H9 (cell line): ENCODE measurements around the gene SLC9A6. TPM values are rescaled to one million over a fixed set of nuclear protein-coding genes. Genes with fewer than 3 reads are reported as not detected.

ENCODE experiments used
- DNase-seq: peaks from one replicate; pipeline ENCODE4 v3.0.0-alpha.2; 2017
- H2AFZ ChIP-seq: one replicate; pipeline ENCODE4 v1.6.1; 2013; ENCODE audit warnings: mild to moderate bottlenecking, low read length, control low read depth, moderate library complexity
- H2AK5ac ChIP-seq: 2 replicates; pipeline ENCODE4 v1.6.1; 2013; ENCODE audit warnings: low read length, control low read depth, mixed read lengths; ENCODE audit not compliant: insufficient read length
- H2BK120ac ChIP-seq: one replicate; pipeline ENCODE4 v1.6.1; 2013; ENCODE audit warnings: low read depth, mild to moderate bottlenecking, low read length, control low read depth, inconsistent platforms; ENCODE audit not compliant: poor library complexity, severe bottlenecking
- H2BK12ac ChIP-seq: 2 replicates; pipeline ENCODE4 v1.6.1; 2013; ENCODE audit warnings: low read length, control low read depth, mixed read lengths, low read depth; ENCODE audit not compliant: insufficient read length
- H2BK15ac ChIP-seq: 2 replicates; pipeline ENCODE4 v1.6.1; 2013; ENCODE audit warnings: low read depth, low read length, control low read depth
- H2BK20ac ChIP-seq: one replicate; pipeline ENCODE4 v1.6.1; 2013; ENCODE audit warnings: low read depth, mild to moderate bottlenecking, low read length, control low read depth, inconsistent platforms; ENCODE audit not compliant: poor library complexity, severe bottlenecking
- H2BK5ac ChIP-seq: 2 replicates; pipeline ENCODE4 v1.6.1; 2013; ENCODE audit warnings: low read length, control low read depth, mixed read lengths; ENCODE audit not compliant: insufficient read length
- H3K14ac ChIP-seq: 2 replicates; pipeline ENCODE4 v1.6.1; 2013; ENCODE audit warnings: low read length, control low read depth; ENCODE audit not compliant: insufficient read depth
- H3K18ac ChIP-seq: 2 replicates; pipeline ENCODE4 v1.6.1; 2013; ENCODE audit warnings: low read depth, mild to moderate bottlenecking, mixed read lengths, low read length, control low read depth; ENCODE audit not compliant: insufficient read length
- H3K23ac ChIP-seq: 2 replicates; pipeline ENCODE4 v1.6.1; 2013; ENCODE audit warnings: low read length, control low read depth, mixed read lengths, low read depth; ENCODE audit not compliant: insufficient read length
- H3K23me2 ChIP-seq: 2 replicates; pipeline ENCODE4 v1.6.1; 2013; ENCODE audit warnings: low read depth, mild to moderate bottlenecking, mixed read lengths, low read length, control low read depth; ENCODE audit not compliant: insufficient read length, poor library complexity, severe bottlenecking
- H3K27ac ChIP-seq: 2 replicates; pipeline ENCODE4 v1.5.1; 2013; ENCODE audit warnings: low read length, control low read depth, mixed read lengths, low read depth; ENCODE audit not compliant: insufficient read length
- H3K27me3 ChIP-seq: 2 replicates; pipeline ENCODE4 v1.6.1; 2013; ENCODE audit warnings: low read length, control low read depth, inconsistent platforms; ENCODE audit not compliant: insufficient read depth
- H3K4ac ChIP-seq: 2 replicates; pipeline ENCODE4 v1.6.1; 2013; ENCODE audit warnings: low read depth, mild to moderate bottlenecking, control low read depth, inconsistent platforms, low read length, moderate library complexity
- H3K4me1 ChIP-seq: 2 replicates; pipeline ENCODE4 v1.6.1; 2013; ENCODE audit warnings: low read length, control low read depth, inconsistent platforms; ENCODE audit not compliant: insufficient read depth
- H3K4me2 ChIP-seq: 2 replicates; pipeline ENCODE4 v1.6.1; 2013; ENCODE audit warnings: low read length, control low read depth, mixed read lengths; ENCODE audit not compliant: insufficient read length, insufficient read depth
- H3K56ac ChIP-seq: 2 replicates; pipeline ENCODE4 v1.6.1; 2013; ENCODE audit warnings: low read depth, mild to moderate bottlenecking, mixed read lengths, low read length, control low read depth; ENCODE audit not compliant: insufficient read length
- H3K79me1 ChIP-seq: 2 replicates; pipeline ENCODE4 v1.6.1; 2013; ENCODE audit warnings: low read depth, mild to moderate bottlenecking, moderate library complexity, low read length, control low read depth, inconsistent platforms; ENCODE audit not compliant: insufficient read depth, poor library complexity, severe bottlenecking
- H3K79me2 ChIP-seq: 2 replicates; pipeline ENCODE4 v1.6.1; 2013; ENCODE audit warnings: low read length, control low read depth, inconsistent platforms; ENCODE audit not compliant: insufficient read depth
- H3K9ac ChIP-seq: 2 replicates; pipeline ENCODE4 v1.6.1; 2013; ENCODE audit warnings: low read length, control low read depth, mixed read lengths; ENCODE audit not compliant: insufficient read length; ENCODE audit errors: extremely low read depth
- H3K9me3 ChIP-seq: one replicate; pipeline ENCODE4 v1.6.1; 2013; ENCODE audit warnings: low read depth, low read length, inconsistent platforms; ENCODE audit not compliant: control insufficient read depth
- H3T11ph ChIP-seq: one replicate; pipeline ENCODE4 v1.6.1; 2013; ENCODE audit warnings: mild to moderate bottlenecking, low read length, control low read depth, inconsistent platforms
- H4K20me1 ChIP-seq: one replicate; pipeline ENCODE4 v1.6.1; 2013; ENCODE audit not compliant: control insufficient read depth, insufficient read length, insufficient read depth
- H4K5ac ChIP-seq: 2 replicates; pipeline ENCODE4 v1.6.1; 2013; ENCODE audit warnings: low read depth, mild to moderate bottlenecking, mixed read lengths, low read length, control low read depth; ENCODE audit not compliant: insufficient read length
- H4K8ac ChIP-seq: replicated peaks from 2 replicates; pipeline ENCODE4 v1.6.1; 2013; ENCODE audit warnings: low read length, control low read depth, mixed read lengths, low read depth; ENCODE audit not compliant: insufficient read length
- H4K91ac ChIP-seq: 2 replicates; pipeline ENCODE4 v1.6.1; 2013; ENCODE audit warnings: low read depth, mild to moderate bottlenecking, moderate library complexity, mixed read lengths, low read length, control low read depth; ENCODE audit not compliant: insufficient read length
- H3K27ac Mint-ChIP-seq, 3 experiments: 2 replicates in 2 of 3; 3 replicates in 1 of 3; pipeline ENCODE4 v1.8.0; 2020 to 2021; ENCODE audit warnings: mixed read lengths in 3 of 3, mild to moderate bottlenecking in 1 of 3, moderate library complexity in 1 of 3
- H3K27me3 Mint-ChIP-seq: 2 replicates; pipeline ENCODE4 v1.8.0; 2021; ENCODE audit warnings: low read depth, mild to moderate bottlenecking, moderate library complexity, mixed read lengths
- H3K36me3 Mint-ChIP-seq, 3 experiments: 2 replicates in 2 of 3; 3 replicates in 1 of 3; pipeline ENCODE4 v1.8.0; 2020 to 2021; ENCODE audit warnings: low read depth in 3 of 3, mixed read lengths in 3 of 3; ENCODE audit not compliant: insufficient read depth in 1 of 3
- H3K4me1 Mint-ChIP-seq, 2 experiments: 2 replicates each; pipeline ENCODE4 v1.8.0; 2020; ENCODE audit warnings: mixed read lengths in 2 of 2
- H3K4me3 Mint-ChIP-seq, 2 experiments: 2 replicates in 1 of 2; 3 replicates in 1 of 2; pipeline ENCODE4 v1.8.0; 2020 to 2021; ENCODE audit warnings: mild to moderate bottlenecking in 2 of 2, mixed read lengths in 2 of 2, moderate library complexity in 1 of 2
- H3K9me3 Mint-ChIP-seq, 2 experiments: 2 replicates in 1 of 2; 3 replicates in 1 of 2; pipeline ENCODE4 v1.8.0; 2020; ENCODE audit warnings: mild to moderate bottlenecking in 2 of 2, mixed read lengths in 2 of 2, moderate library complexity in 1 of 2
- CTCF ChIP-seq: fragments of 200-600 bp; sonication (generic); conservative IDR thresholded peaks from 3 replicates; pipeline ENCODE4 v1.8.0; 2021; ENCODE audit warnings: antibody characterized with exemption, mild to moderate bottlenecking
- WGBS: extraction: QIAGEN DNeasy Blood & Tissue Kit; methylation state at CpG from one replicate; pipeline ENCODE4 v1.1.7; 2013; ENCODE audit warnings: missing lambda C conversion rate, low lambda C conversion rate, mixed read lengths; ENCODE audit not compliant: insufficient read length; ENCODE audit errors: extremely low coverage; 5-methylcytosine and 5-hydroxymethylcytosine counted together
- total RNA-seq: library from RNA; stranded (reverse); gene quantifications from 2 replicates; pipeline ENCODE4 v1.2.1, GENCODE V29; 2021

Gene SLC9A6
- total RNA-seq, 1 experiment from 2014 or later = 12.3 TPM

GRCh38 chrX:136067097-136067496 is 81.9 kb downstream of the SLC9A6 start:
- DNase-seq = no peak
- Mint-ChIP-seq H3K9me3 (peaks cover 61 to 72% of the 10 kb centered on the region in 2 experiments), H3K27me3 (peaks cover 8% of the 10 kb centered on the region; the same call in 1 of the 2 replicates), H3K4me1 (no peaks in the 10 kb centered on the region), H3K36me3 (peaks cover 0 to 4% (median 0%) of the 10 kb centered on the region in 3 experiments; a peak in 3 of 7 replicates), H3K27ac (no peak overlapping the region), H3K4me3 (no peak overlapping the region)
- Histone ChIP-seq H3K4ac (no peak overlapping the region), H3K4me2 (no peak overlapping the region), H3K56ac (no peak overlapping the region), H3K4me1 (no peaks in the 10 kb centered on the region), H3K27ac (no peak overlapping the region), H2BK120ac (no peak overlapping the region), H3K9ac (no peak overlapping the region), H3K23ac (no peak overlapping the region), H4K91ac (no peak overlapping the region), H2BK15ac (no peak overlapping the region), H3K79me2 (no peaks in the 10 kb centered on the region), H3K23me2 (no peaks in the 10 kb centered on the region), H4K8ac (no peak overlapping the region), H3K9me3 (peaks cover 76% of the 10 kb centered on the region), H4K20me1 (no peaks in the 10 kb centered on the region), H4K5ac (no peak overlapping the region), H3K18ac (no peak overlapping the region), H2BK20ac (no peak overlapping the region), H2AK5ac (no peak overlapping the region), H2AFZ (no peak overlapping the region), H3K14ac (no peak overlapping the region), H3K27me3 (no peaks in the 10 kb centered on the region), H2BK12ac (no peak overlapping the region), H3T11ph (no peak overlapping the region), H3K79me1 (no peaks in the 10 kb centered on the region), H2BK5ac (no peak overlapping the region)
- no peak for TF ChIP-seq CTCF
- no CpG with 5 or more reads among the region's 5 CpGs for WGBS
